Measurements from ENCODE around the gene PRODH2.

The PRODH2 gene

DNA sequence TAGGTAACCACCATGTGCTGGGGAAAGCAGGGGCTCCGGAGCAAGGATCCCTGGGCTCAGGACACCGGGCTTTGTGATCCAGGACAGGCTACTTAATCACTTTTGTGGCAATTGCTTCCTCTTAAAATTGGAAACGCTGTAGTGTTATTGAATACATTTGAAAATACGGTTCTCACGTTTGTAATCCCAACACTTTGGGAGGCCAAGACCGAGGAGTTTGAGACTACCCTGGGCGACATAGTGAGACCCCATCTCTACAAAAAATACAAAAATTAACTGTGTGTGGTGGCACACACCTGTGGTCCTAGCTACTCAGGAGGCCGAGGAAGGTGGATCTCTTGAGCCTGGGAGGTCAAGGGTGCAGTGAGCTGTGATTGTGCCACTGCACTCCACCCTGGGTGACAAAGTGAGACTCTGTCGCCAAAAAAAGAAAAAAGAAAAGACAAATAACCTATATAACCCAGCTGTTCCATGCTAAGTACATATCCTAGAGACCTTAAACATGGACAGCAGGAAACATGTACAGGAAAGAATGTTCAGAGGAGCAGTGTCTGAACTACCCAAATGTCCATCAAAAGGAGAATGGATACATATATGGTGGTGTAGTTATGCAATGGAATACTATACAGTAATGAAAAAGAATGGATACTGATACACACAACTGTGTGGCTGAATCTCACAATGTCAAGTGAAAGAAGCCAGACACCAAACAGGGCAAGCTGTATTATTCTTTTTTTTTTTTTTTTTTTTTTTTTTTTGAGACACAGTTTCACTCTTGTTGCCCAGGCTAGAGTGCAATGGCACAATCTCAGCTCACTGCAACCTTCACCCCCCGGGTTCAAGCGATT is 622 bp upstream of the PRODH2 start:
- Histone ChIP-seq H3K36me3 (ENCODE audit: control insufficient read depth, low read length) (no peaks in the 10 kb centered on the region), H3K9me2 (replicated peaks; ENCODE audit: control insufficient read depth, low read length) (no peaks in the 10 kb centered on the region), H3F3A (ENCODE audit: control insufficient read depth, insufficient read depth) (no peaks in the 10 kb centered on the region), H3K4me2 (ENCODE audit: low read length) (no peak overlapping the region), H3K79me2 (ENCODE audit: control insufficient read depth, low read length) (no peaks in the 10 kb centered on the region), H3K27ac (ENCODE audit: low read depth, low read length) (no peak overlapping the region), H3K4me3 (ENCODE audit: low read length) (no peak overlapping the region), H3K9me3 (ENCODE audit: control insufficient read depth, insufficient read depth, low read length) (no peaks in the 10 kb centered on the region), H3K4me1 (ENCODE audit: control insufficient read depth, low read length) (no peaks in the 10 kb centered on the region), H3K27me3 (ENCODE audit: control insufficient read depth, low read length) (no peaks in the 10 kb centered on the region), H4K20me1 (ENCODE audit: control insufficient read depth, insufficient read depth, low read depth, low read length) (no peaks in the 10 kb centered on the region)
- TF ChIP-seq, protein P1, sequence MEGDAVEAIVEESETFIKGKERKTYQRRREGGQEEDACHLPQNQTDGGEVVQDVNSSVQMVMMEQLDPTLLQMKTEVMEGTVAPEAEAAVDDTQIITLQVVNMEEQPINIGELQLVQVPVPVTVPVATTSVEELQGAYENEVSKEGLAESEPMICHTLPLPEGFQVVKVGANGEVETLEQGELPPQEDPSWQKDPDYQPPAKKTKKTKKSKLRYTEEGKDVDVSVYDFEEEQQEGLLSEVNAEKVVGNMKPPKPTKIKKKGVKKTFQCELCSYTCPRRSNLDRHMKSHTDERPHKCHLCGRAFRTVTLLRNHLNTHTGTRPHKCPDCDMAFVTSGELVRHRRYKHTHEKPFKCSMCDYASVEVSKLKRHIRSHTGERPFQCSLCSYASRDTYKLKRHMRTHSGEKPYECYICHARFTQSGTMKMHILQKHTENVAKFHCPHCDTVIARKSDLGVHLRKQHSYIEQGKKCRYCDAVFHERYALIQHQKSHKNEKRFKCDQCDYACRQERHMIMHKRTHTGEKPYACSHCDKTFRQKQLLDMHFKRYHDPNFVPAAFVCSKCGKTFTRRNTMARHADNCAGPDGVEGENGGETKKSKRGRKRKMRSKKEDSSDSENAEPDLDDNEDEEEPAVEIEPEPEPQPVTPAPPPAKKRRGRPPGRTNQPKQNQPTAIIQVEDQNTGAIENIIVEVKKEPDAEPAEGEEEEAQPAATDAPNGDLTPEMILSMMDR (IDR thresholded peaks at IDR 0.05; ENCODE audit: low read depth, low read length, poor library complexity, severe bottlenecking): no peak
- TF ChIP-seq EZH2phosphoT487 (IDR thresholded peaks at IDR 0.05; ENCODE audit: borderline replicate concordance, low read length): no peak

DNA sequence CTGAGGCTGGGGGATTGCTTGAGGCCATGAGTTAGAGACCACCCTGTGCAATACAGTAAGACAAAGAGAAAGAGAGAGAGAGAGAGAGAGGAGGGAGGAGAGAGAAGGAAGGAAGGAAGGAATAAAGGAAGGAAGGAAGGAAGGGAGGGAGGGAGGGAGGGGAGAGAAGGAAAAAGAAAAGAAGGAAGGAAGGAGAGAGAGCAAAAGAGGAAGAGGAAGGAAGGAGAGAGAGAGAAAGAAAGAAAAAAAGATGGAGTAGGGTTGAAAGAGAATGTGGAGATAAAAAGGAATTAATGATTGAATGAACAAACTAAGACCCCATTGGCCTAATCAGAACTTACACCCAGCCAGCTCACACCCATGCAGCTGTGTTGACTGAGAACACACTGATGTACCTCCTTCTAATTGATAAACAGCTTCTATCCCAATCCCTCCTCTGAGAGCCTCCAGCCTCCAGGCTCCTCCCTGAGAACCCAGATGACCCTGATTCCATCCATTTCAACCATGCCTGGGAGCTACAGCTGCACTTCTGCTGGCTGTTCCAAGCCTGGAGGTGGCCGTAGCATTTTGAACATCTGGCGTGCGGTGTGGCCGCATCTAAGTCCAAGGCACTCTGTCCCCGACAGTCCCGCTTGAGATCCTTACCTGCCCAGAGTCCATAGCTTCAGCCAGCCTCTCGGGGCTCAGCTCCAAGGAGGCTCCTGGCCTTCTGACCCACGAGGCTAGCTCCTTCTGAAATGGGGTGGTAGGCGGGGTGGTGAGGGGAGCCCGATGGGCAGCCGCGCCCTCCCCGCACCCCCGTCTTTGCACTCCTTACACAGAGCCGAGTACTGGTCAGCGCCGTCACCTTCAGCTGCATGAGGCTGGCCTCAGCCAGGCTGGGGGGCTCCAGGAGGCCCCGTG is 1.1 kb downstream of the PRODH2 start:
- Histone ChIP-seq H3K36me3 (ENCODE audit: control insufficient read depth, low read length) (no peaks in the 10 kb centered on the region), H3K27me3 (ENCODE audit: control insufficient read depth, low read length) (no peaks in the 10 kb centered on the region), H3F3A (ENCODE audit: control insufficient read depth, insufficient read depth) (no peaks in the 10 kb centered on the region), H3K4me2 (ENCODE audit: low read length) (no peak overlapping the region), H3K9me2 (replicated peaks; ENCODE audit: control insufficient read depth, low read length) (no peaks in the 10 kb centered on the region), H3K4me1 (ENCODE audit: control insufficient read depth, low read length) (no peaks in the 10 kb centered on the region), H4K20me1 (ENCODE audit: control insufficient read depth, insufficient read depth, low read depth, low read length) (no peaks in the 10 kb centered on the region), H3K79me2 (ENCODE audit: control insufficient read depth, low read length) (no peaks in the 10 kb centered on the region), H3K9me3 (ENCODE audit: control insufficient read depth, insufficient read depth, low read length) (no peaks in the 10 kb centered on the region), H3K4me3 (ENCODE audit: low read length) (no peak overlapping the region), H3K27ac (ENCODE audit: low read depth, low read length) (no peak overlapping the region)
- TF ChIP-seq, protein P1 (IDR thresholded peaks at IDR 0.05; ENCODE audit: low read depth, low read length, poor library complexity, severe bottlenecking): no peak
- TF ChIP-seq EZH2phosphoT487 (IDR thresholded peaks at IDR 0.05; ENCODE audit: borderline replicate concordance, low read length): no peak

DNA sequence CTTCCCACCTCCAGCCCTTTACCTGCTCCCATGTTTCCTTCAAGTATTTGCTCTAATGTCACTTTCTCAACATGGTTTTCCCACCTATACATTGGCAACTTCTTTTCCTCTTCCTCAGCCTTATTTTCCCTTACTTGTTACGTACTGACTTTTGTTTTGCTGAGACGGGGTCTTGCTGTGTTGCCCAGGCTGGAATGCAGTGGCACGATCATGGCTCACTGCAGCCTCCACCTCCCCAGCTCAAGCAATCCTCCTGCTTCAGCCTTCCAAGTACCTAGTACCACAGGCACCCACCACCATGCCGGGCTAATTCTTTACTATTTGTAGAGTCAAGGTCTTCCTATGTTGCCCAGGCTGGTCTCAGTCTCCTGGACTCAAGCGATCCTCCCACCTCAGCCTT is 5.0 kb downstream of the PRODH2 start:
- Histone ChIP-seq H3K4me3 (ENCODE audit: low read length) (no peak overlapping the region), H3K36me3 (ENCODE audit: control insufficient read depth, low read length) (no peaks in the 10 kb centered on the region), H3K4me2 (ENCODE audit: low read length) (no peak overlapping the region), H3K4me1 (ENCODE audit: control insufficient read depth, low read length) (0 out of 2 replicates have a peak, but pooled peaks cover 3% of the 10 kb centered on the region), H4K20me1 (ENCODE audit: control insufficient read depth, insufficient read depth, low read depth, low read length) (no peaks in the 10 kb centered on the region), H3K9me3 (ENCODE audit: control insufficient read depth, insufficient read depth, low read length) (no peaks in the 10 kb centered on the region), H3K27me3 (ENCODE audit: control insufficient read depth, low read length) (no peaks in the 10 kb centered on the region), H3K9me2 (replicated peaks; ENCODE audit: control insufficient read depth, low read length) (no peaks in the 10 kb centered on the region), H3K79me2 (ENCODE audit: control insufficient read depth, low read length) (no peaks in the 10 kb centered on the region), H3K27ac (ENCODE audit: low read depth, low read length) (no peak overlapping the region), H3F3A (ENCODE audit: control insufficient read depth, insufficient read depth) (no peaks in the 10 kb centered on the region)
- TF ChIP-seq, protein P1 (IDR thresholded peaks at IDR 0.05; ENCODE audit: low read depth, low read length, poor library complexity, severe bottlenecking): no peak
- no peak for TF ChIP-seq EZH2phosphoT487 (IDR thresholded peaks at IDR 0.05; ENCODE audit: borderline replicate concordance, low read length)
